MM.1S (cell line): ENCODE results near the gene GRIN3B.

Experiments
- DNase-seq: peaks from one replicate; pipeline ENCODE4 v3.0.0-alpha.2; 2015
- H2AFZ ChIP-seq: fragments of 300-600 bp; sonication (generic); 2 replicates; pipeline ENCODE4 v1.6.0; 2016; ENCODE audit warnings: antibody characterized with exemption, low read length
- H3F3A ChIP-seq: fragments of 300-600 bp; sonication (generic); 2 replicates; pipeline ENCODE4 v1.6.1; 2016; ENCODE audit warnings: mild to moderate bottlenecking, antibody characterized with exemption, low read length, moderate library complexity, mixed read lengths; ENCODE audit not compliant: insufficient read depth
- H3K27ac ChIP-seq: fragments of 300-600 bp; sonication (generic); 2 replicates; pipeline ENCODE4 v1.5.1; 2016; ENCODE audit warnings: mild to moderate bottlenecking, low read length
- H3K27me3 ChIP-seq: fragments of 300-600 bp; sonication (generic); replicated peaks from 2 replicates; pipeline ENCODE4 v1.6.0; 2016; ENCODE audit warnings: low read length; ENCODE audit not compliant: insufficient read depth
- H3K36me3 ChIP-seq: fragments of 300-600 bp; sonication (generic); replicated peaks from 2 replicates; pipeline ENCODE4 v1.6.1; 2016; ENCODE audit warnings: mild to moderate bottlenecking, low read length, mixed read lengths; ENCODE audit not compliant: insufficient read depth
- H3K4me1 ChIP-seq: fragments of 300-600 bp; sonication (generic); 2 replicates; pipeline ENCODE4 v1.6.1; 2016; ENCODE audit warnings: low read length, mixed read lengths
- H3K4me2 ChIP-seq: fragments of 300-600 bp; sonication (generic); 2 replicates; pipeline ENCODE4 v1.6.0; 2016; ENCODE audit warnings: low read depth, low read length
- H3K4me3 ChIP-seq: fragments of 300-600 bp; sonication (generic); 2 replicates; pipeline ENCODE4 v1.5.1; 2016; ENCODE audit warnings: low read length, mixed read lengths
- H3K79me2 ChIP-seq: fragments of 300-600 bp; sonication (generic); 2 replicates; pipeline ENCODE4 v1.6.1; 2016; ENCODE audit warnings: mixed run types, low read length, mixed read lengths
- H3K9ac ChIP-seq: fragments of 300-600 bp; sonication (generic); 2 replicates; pipeline ENCODE4 v1.6.1; 2016; ENCODE audit warnings: low read length, mixed read lengths
- H3K9me2 ChIP-seq: fragments of 300-600 bp; sonication (generic); replicated peaks from 2 replicates; pipeline ENCODE4 v1.6.1; 2016; ENCODE audit warnings: mild to moderate bottlenecking, low read length, mixed read lengths; ENCODE audit not compliant: insufficient read depth
- H3K9me3 ChIP-seq: fragments of 300-600 bp; sonication (generic); replicated peaks from 2 replicates; pipeline ENCODE4 v1.6.1; 2016; ENCODE audit warnings: mild to moderate bottlenecking, low read length, mixed read lengths; ENCODE audit not compliant: insufficient read depth
- H4K20me1 ChIP-seq: fragments of 300-600 bp; sonication (generic); 2 replicates; pipeline ENCODE4 v1.6.1; 2016; ENCODE audit warnings: mild to moderate bottlenecking, low read length, moderate library complexity, mixed read lengths; ENCODE audit not compliant: insufficient read depth
- CTCF ChIP-seq: fragments of 300-600 bp; sonication (generic); IDR thresholded peaks from 2 replicates; pipeline ENCODE4 v1.5.1; 2016; ENCODE audit warnings: antibody characterized with exemption, low read length, mixed read lengths
- EZH2 ChIP-seq: fragments of 300-600 bp; sonication (generic); optimal IDR thresholded peaks from 2 replicates; pipeline ENCODE3; 2017; ENCODE audit warnings: low read depth, mild to moderate bottlenecking, antibody characterized with exemption, low read length, mixed read lengths
- EZH2phosphoT487 ChIP-seq: fragments of 300-600 bp; sonication (generic); IDR thresholded peaks from 2 replicates; pipeline ENCODE4 v1.6.1; 2018; ENCODE audit warnings: antibody characterized with exemption, low read length

The GRIN3B gene

GRCh38 chr19:1006711-1007398 is 6.6 kb downstream of the GRIN3B start:
- Histone ChIP-seq H3K4me1 (no peaks in the 10 kb centered on the region), H3K9me2 (no peaks in the 10 kb centered on the region), H3K9ac (no peak overlapping the region), H3K9me3 (no peaks in the 10 kb centered on the region), H3K4me3 (no peak overlapping the region), H4K20me1 (no peaks in the 10 kb centered on the region), H2AFZ (no peak overlapping the region), H3K27me3 (peaks cover 20% of the 10 kb centered on the region), H3K4me2 (no peak overlapping the region), H3F3A (no peaks in the 10 kb centered on the region), H3K79me2 (peaks cover under 1% of the 10 kb centered on the region; the same call in 1 of the 2 replicates), H3K36me3 (peaks cover 11% of the 10 kb centered on the region), H3K27ac (no peak overlapping the region)
- no peak for TF ChIP-seq EZH2phosphoT487
- no peak for DNase-seq

- peaks cover 16% of the 10 kb centered on the region for H3K27me3 ChIP-seq
- no peak overlapping the region for H3K9ac ChIP-seq
- H2AFZ ChIP-seq, result no peak overlapping the region
- no peak overlapping the region for H3K4me2 ChIP-seq
- no peaks in the 10 kb centered on the region for H3K9me2 ChIP-seq
- H3K4me1 ChIP-seq, result no peaks in the 10 kb centered on the region
- TF ChIP-seq EZH2phosphoT487 (no peak), EZH2 (no peak), CTCF (no peak)
- H3K4me3 ChIP-seq, result no peak overlapping the region
- DNase-seq, result no peak
- H3K9me3 ChIP-seq, result no peaks in the 10 kb centered on the region
- H3K27ac ChIP-seq, result no peak overlapping the region
- no peaks in the 10 kb centered on the region for H4K20me1 ChIP-seq
- H3F3A ChIP-seq, result no peaks in the 10 kb centered on the region
- peaks cover 8% of the 10 kb centered on the region; the same call in 1 of the 2 replicates for H3K79me2 ChIP-seq
- peaks cover 18% of the 10 kb centered on the region for H3K36me3 ChIP-seq
Measured at GRCh38 chr19:1007399-1008251, 7.4 kb downstream of the GRIN3B start.

- Histone ChIP-seq H2AFZ (no peak overlapping the region), H3K27ac (no peak overlapping the region), H3K4me1 (no peaks in the 10 kb centered on the region), H3K9ac (no peak overlapping the region), H3K4me3 (no peak overlapping the region), H3K36me3 (peaks cover 19% of the 10 kb centered on the region), H4K20me1 (no peaks in the 10 kb centered on the region), H3K9me2 (no peaks in the 10 kb centered on the region), H3F3A (no peaks in the 10 kb centered on the region), H3K27me3 (peaks cover 8% of the 10 kb centered on the region), H3K79me2 (peaks cover 15% of the 10 kb centered on the region), H3K4me2 (no peak overlapping the region), H3K9me3 (no peaks in the 10 kb centered on the region)
- TF ChIP-seq EZH2phosphoT487, result no peak
- no peak for DNase-seq
Measured at GRCh38 chr19:1008268-1009040, 8.2 kb downstream of the GRIN3B start.
